PC-9 (cell line): ENCODE results near the gene AFAP1.

Experiments used
- EZH2 ChIP-seq: fragments of 200-600 bp; sonication (generic); IDR thresholded peaks from 2 replicates; pipeline ENCODE4 v1.8.0; 2017; ENCODE audit warnings: antibody characterized with exemption, low read depth
- TF ChIP-seq, protein P1 (sequence below): fragments of 200-600 bp; sonication (generic); conservative IDR thresholded peaks from 2 replicates; pipeline ENCODE4 v1.6.1; 2017; ENCODE audit warnings: mixed run types, antibody characterized with exemption, mild to moderate bottlenecking, moderate library complexity

DNA sequence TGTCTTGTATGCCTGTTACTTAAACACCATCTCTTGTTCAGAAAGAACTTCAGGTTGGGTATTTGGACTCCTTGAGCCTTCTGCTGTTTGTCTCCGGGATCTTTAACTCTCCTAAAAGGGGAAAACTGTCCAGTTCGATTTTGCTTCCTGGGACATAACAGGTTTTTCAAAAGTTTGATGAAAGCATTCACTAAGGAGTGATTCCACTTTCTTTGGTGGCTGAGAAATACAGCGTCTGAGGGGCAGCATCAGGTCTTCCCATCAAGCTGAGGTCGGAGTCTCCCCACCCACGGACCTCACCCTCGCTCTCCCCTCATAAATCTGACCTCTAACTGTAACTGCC, 1.4 kb downstream of the AFAP1 start:
- TF ChIP-seq, protein P1, sequence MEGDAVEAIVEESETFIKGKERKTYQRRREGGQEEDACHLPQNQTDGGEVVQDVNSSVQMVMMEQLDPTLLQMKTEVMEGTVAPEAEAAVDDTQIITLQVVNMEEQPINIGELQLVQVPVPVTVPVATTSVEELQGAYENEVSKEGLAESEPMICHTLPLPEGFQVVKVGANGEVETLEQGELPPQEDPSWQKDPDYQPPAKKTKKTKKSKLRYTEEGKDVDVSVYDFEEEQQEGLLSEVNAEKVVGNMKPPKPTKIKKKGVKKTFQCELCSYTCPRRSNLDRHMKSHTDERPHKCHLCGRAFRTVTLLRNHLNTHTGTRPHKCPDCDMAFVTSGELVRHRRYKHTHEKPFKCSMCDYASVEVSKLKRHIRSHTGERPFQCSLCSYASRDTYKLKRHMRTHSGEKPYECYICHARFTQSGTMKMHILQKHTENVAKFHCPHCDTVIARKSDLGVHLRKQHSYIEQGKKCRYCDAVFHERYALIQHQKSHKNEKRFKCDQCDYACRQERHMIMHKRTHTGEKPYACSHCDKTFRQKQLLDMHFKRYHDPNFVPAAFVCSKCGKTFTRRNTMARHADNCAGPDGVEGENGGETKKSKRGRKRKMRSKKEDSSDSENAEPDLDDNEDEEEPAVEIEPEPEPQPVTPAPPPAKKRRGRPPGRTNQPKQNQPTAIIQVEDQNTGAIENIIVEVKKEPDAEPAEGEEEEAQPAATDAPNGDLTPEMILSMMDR = no peak
- TF ChIP-seq EZH2 = no peak
